Measurements from ENCODE around the gene SRGAP1.
A peak's percentile ranks its signal among the peaks of the same experiment; 100 is the strongest.

DNA sequence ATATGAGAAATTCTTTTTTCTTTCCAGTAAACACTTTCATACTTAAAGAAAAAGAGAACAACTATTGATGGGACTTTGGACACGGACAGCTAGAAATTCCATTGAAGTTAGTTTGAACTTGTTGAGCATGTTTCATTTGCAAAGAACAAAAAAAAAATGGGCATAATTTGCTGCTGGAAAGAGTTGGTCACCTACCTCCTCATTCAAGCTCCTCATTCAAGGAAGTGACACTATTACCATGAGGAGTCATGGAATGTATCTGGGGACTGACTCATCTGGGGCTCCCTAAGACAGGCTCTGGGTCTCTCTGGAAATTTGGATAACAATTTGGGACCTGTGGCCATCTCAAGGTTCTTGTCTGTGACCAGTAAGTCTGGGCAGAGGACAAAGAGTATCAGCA, 327.2 kb downstream of the SRGAP1 start:
- TF ChIP-seq, protein P1, sequence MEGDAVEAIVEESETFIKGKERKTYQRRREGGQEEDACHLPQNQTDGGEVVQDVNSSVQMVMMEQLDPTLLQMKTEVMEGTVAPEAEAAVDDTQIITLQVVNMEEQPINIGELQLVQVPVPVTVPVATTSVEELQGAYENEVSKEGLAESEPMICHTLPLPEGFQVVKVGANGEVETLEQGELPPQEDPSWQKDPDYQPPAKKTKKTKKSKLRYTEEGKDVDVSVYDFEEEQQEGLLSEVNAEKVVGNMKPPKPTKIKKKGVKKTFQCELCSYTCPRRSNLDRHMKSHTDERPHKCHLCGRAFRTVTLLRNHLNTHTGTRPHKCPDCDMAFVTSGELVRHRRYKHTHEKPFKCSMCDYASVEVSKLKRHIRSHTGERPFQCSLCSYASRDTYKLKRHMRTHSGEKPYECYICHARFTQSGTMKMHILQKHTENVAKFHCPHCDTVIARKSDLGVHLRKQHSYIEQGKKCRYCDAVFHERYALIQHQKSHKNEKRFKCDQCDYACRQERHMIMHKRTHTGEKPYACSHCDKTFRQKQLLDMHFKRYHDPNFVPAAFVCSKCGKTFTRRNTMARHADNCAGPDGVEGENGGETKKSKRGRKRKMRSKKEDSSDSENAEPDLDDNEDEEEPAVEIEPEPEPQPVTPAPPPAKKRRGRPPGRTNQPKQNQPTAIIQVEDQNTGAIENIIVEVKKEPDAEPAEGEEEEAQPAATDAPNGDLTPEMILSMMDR (conservative IDR thresholded peaks at IDR 0.05; ENCODE audit: low read depth, low read length) = no peak
- no peak for TF ChIP-seq POLR2A (IDR thresholded peaks at IDR 0.05; ENCODE audit: low read depth, low read length)
- TF ChIP-seq, protein P2, sequence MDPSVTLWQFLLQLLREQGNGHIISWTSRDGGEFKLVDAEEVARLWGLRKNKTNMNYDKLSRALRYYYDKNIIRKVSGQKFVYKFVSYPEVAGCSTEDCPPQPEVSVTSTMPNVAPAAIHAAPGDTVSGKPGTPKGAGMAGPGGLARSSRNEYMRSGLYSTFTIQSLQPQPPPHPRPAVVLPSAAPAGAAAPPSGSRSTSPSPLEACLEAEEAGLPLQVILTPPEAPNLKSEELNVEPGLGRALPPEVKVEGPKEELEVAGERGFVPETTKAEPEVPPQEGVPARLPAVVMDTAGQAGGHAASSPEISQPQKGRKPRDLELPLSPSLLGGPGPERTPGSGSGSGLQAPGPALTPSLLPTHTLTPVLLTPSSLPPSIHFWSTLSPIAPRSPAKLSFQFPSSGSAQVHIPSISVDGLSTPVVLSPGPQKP (IDR thresholded peaks at IDR 0.05; ENCODE audit: borderline replicate concordance, low read depth, low read length) = no peak
- TF ChIP-seq CEBPB (IDR thresholded peaks at IDR 0.05; ENCODE audit: low read depth, low read length) = no peak
- no peak for TF ChIP-seq RFX5 (IDR thresholded peaks at IDR 0.05; ENCODE audit: low read depth, low read length)
- TF ChIP-seq, protein P3, sequence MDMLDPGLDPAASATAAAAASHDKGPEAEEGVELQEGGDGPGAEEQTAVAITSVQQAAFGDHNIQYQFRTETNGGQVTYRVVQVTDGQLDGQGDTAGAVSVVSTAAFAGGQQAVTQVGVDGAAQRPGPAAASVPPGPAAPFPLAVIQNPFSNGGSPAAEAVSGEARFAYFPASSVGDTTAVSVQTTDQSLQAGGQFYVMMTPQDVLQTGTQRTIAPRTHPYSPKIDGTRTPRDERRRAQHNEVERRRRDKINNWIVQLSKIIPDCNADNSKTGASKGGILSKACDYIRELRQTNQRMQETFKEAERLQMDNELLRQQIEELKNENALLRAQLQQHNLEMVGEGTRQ (IDR thresholded peaks at IDR 0.05; ENCODE audit: low read depth, low read length) = no peak
- TF ChIP-seq RCOR1 (IDR thresholded peaks at IDR 0.05; ENCODE audit: insufficient replicate concordance, low read length) = no peak
- TF ChIP-seq RAD21 (IDR thresholded peaks at IDR 0.05; ENCODE audit: low read length) = no peak
- no peak for TF ChIP-seq SMC3 (IDR thresholded peaks at IDR 0.05; ENCODE audit: low read depth, low read length)
- TF ChIP-seq FOS (IDR thresholded peaks at IDR 0.05; ENCODE audit: low read depth, low read length) = peak; percentile 35; the same call in 1 of the 2 replicates
- no peak for TF ChIP-seq NFE2L2 (IDR thresholded peaks at IDR 0.05; ENCODE audit: low read depth, low read length)
